A549 treated with Mapracorat at 1 μM for 4 hours (cell line): ENCODE measurements around the gene MGAT3. TPM values are rescaled to one million over a fixed set of nuclear protein-coding genes. Genes with fewer than 3 reads are reported as not detected.

ENCODE experiments used
- total RNA-seq: library from RNA; stranded (reverse); fragments of 200-300 nt; extraction: Qiagen RNA extraction; gene quantifications from 5 replicates; pipeline ENCODE4 v1.2.3, GENCODE V29; 2022

The MGAT3 gene, protein sequence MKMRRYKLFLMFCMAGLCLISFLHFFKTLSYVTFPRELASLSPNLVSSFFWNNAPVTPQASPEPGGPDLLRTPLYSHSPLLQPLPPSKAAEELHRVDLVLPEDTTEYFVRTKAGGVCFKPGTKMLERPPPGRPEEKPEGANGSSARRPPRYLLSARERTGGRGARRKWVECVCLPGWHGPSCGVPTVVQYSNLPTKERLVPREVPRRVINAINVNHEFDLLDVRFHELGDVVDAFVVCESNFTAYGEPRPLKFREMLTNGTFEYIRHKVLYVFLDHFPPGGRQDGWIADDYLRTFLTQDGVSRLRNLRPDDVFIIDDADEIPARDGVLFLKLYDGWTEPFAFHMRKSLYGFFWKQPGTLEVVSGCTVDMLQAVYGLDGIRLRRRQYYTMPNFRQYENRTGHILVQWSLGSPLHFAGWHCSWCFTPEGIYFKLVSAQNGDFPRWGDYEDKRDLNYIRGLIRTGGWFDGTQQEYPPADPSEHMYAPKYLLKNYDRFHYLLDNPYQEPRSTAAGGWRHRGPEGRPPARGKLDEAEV
- 0.43 to 0.84 TPM (median 0.71 TPM) in 5 replicates for total RNA-seq

DNA sequence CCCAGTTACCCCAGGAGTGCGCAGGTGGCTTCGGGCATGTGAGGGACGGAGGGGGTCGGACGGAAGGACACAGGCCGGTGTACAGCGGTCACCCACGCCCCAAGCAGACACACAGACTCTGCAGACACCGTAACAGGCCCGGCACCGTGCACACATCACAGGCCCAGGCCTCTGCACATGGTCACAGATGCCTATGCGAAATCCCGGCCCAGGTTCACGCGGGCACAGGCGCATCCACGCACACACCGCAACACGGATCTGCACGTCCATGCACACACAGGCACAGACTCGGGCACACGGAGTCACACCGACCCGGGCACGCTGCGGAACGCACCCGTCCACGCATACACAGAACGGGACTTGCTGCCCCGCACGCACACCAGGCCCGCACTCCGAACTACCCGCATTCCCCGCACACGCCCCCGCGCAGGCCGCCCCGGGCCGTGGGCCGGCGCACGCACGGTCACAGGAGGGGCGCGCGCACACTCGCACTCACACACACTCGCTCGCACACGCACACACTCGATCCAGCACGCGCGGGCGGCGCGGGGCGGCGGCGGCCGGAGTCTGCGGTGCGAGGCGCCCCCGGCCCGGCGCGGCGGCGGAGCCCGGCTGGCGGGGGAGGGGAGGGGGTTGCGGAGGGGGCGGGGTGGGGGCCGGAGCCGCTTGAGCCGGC lies at the start of gene MGAT3:
Gene MGAT3 (plus strand): TSS at position 491 of the 676 bp plus-strand sequence. CDS start 30,336 bp downstream, outside the sequence.

DNA sequence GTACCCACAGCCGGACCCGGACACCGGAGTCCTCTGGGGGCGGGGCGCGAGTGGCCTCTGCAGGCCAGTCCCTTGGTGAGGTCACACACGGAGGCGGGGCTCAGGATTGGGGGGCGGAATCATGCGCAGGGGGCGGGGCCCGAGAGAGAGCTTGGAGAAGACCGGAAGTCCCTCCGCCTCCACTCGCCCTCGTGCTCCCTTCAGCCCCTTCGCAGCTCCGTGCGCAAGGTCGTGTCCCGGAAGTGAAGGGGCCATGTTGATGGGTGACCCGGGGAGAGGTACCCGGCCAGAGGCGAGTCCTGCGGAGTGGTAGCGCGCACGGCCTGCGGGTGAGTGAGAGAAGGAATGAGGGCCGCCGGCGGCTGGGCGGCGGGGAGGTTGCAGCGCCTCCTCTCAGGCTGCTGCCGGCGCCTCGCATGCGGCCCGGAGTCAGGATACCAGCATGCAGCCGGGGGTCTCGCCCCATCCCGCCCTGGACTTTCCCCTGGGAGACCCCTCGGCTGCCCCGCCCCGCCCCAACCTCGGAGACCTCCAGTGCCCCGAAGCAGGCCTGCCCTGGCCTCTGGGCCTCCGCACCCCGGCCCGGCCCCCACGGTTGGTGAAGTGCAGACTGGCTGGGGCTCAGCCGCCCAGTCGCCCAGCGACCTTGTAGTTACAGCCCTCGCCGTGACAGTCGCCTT lies 45.4 kb downstream of the MGAT3 start, which contains the start of gene MIEF1:
Gene MIEF1 (plus strand): TSS at position 182 of the 680 bp plus-strand sequence. CDS start 9,005 bp downstream, outside the sequence.

DNA sequence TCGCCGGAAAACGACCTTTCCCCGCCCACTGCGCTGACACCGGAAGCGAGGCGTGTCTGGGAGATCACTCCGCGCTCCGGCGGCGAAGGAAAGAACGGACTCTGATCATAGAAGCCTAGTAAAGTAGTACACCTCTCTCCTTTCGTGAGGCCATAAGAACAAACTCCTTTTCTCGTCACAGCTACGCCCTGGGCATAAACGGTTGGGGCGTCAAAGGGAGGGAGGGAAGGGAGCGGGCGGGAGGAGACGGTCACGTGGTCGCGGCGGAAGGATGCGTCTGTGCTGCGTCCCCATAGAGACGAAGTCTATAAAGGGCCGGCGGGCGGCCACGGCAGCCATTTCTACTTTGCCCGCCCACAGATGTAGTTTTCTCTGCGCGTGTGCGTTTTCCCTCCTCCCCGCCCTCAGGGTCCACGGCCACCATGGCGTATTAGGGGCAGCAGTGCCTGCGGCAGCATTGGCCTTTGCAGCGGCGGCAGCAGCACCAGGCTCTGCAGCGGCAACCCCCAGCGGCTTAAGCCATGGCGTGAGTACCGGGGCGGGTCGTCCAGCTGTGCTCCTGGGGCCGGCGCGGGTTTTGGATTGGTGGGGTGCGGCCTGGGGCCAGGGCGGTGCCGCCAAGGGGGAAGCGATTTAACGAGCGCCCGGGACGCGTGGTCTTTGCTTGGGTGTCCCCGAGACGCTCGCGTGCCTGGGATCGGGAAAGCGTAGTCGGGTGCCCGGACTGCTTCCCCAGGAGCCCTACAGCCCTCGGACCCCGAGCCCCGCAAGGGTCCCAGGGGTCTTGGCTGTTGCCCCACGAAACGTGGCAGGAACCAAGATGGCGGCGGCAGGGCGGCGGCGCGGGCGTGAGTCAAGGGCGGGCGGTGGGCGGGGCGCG lies 63.7 kb downstream of the MGAT3 start, which contains the start of gene ATF4:
Gene ATF4 (plus strand): TSS at position 337 of the 880 bp plus-strand sequence. CDS start 884 bp downstream, outside the sequence.

DNA sequence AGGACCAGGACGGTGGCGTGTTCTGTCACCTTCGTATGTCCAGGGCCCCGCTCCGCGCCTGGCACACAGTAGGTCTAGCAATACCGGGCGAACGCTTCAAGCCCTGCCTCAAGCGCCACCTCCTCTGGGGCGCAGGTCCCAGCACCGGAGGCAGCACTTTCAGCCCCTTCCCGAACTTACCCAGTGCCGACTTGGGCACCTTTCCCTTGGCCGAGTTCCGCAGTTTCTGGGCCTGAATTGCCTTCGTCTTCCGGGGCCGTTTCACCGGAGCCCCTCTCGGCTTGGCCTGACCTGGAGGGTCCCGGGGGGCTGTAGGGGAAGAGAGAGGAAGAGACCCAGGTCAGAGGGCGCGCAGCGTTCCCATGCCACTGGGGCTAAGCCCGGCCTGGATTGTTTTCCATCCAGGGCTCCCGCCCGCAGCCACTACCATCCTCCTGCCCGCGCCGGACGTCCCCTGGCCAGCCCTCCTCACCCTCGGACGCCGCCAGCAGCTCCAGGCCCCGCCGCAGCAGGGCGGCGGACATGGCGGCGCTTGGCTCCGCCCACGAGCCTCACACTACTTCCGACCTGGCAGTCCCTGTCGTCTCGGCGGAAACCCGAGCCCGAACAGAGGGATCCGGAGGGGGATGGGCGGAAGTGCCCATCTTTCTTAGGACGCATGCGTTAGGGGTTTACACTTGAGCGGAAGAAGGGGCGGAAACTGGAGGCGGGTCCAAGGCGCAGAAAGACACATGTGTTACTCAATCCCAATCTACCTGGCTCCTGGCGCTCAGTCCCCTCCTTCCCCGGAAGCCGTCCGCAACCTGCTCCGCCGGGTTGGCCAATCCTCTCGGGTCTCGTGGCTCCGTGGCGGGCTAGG lies 75.6 kb downstream of the MGAT3 start, which contains the start of gene RPS19BP1:
Gene RPS19BP1 (minus strand): TSS at position 534 of the 859 bp plus-strand sequence. CDS start 10 bp downstream, at position 524.

Other genes with a start within 250 kb of the MGAT3 start
- 3.3 to 4.1 TPM (median 3.7 TPM) in 5 replicates for gene PDGFB, start 212.0 kb upstream of the MGAT3 start, total RNA-seq
- 1,740 to 2,307 TPM (median 1,763 TPM) in 5 replicates for gene RPL3, start 137.4 kb upstream of the MGAT3 start, total RNA-seq
- 11.2 to 14.1 TPM (median 12.3 TPM) in 5 replicates for gene SYNGR1, start 107.0 kb upstream of the MGAT3 start, total RNA-seq
- gene TAB1, start 57.2 kb upstream of the MGAT3 start, total RNA-seq = 8.1 to 11.4 TPM (median 10.4 TPM) in 5 replicates
- gene MIEF1, start 45.3 kb downstream of the MGAT3 start, total RNA-seq = 22.7 to 27.4 TPM (median 24.0 TPM) in 5 replicates
- gene ATF4, start 63.5 kb downstream of the MGAT3 start, total RNA-seq = 314 to 356 TPM (median 330 TPM) in 5 replicates
- gene RPS19BP1, start 75.7 kb downstream of the MGAT3 start, total RNA-seq = 73.0 to 116 TPM (median 101 TPM) in 5 replicates
- 0.02 to 0.06 TPM (median 0.05 TPM) in 5 replicates for gene CACNA1I, start 113.7 kb downstream of the MGAT3 start, total RNA-seq